Neural progenitor cell (in vitro differentiated cells): ENCODE data around the gene VAV2. TPM values are rescaled to one million over a fixed set of nuclear protein-coding genes. Genes with fewer than 3 reads are reported as not detected.

Experiments used
- DNase-seq: peaks from one replicate; pipeline ENCODE4 v3.0.0-alpha.2; 2016; ENCODE audit warnings: low spot score
- H2AFZ ChIP-seq: fragments of 200-600 bp; sonication (generic); replicated peaks from 2 replicates; pipeline ENCODE4 v1.6.1; 2016; ENCODE audit warnings: antibody characterized with exemption
- H3F3A ChIP-seq: fragments of 200-600 bp; sonication (generic); 2 replicates; pipeline ENCODE4 v1.6.1; 2016; ENCODE audit warnings: antibody characterized with exemption, low read depth
- H3K27ac ChIP-seq: fragments of 200-600 bp; sonication (generic); 2 replicates; pipeline ENCODE4 v1.5.1; 2016; ENCODE audit warnings: mild to moderate bottlenecking
- H3K27me3 ChIP-seq: fragments of 200-600 bp; sonication (generic); 2 replicates; pipeline ENCODE4 v1.6.1; 2016; ENCODE audit warnings: mild to moderate bottlenecking, moderate library complexity
- H3K36me3 ChIP-seq: fragments of 200-600 bp; sonication (generic); 2 replicates; pipeline ENCODE4 v1.5.1; 2016
- H3K4me1 ChIP-seq: fragments of 200-600 bp; sonication (generic); 2 replicates; pipeline ENCODE4 v1.6.1; 2016; ENCODE audit warnings: mixed run types
- H3K4me2 ChIP-seq: fragments of 200-600 bp; sonication (generic); 2 replicates; pipeline ENCODE4 v1.6.1; 2016
- H3K4me3 ChIP-seq: fragments of 200-600 bp; sonication (generic); 2 replicates; pipeline ENCODE4 v1.5.1; 2016
- H3K79me2 ChIP-seq: fragments of 200-600 bp; sonication (generic); 2 replicates; pipeline ENCODE4 v1.6.1; 2016; ENCODE audit warnings: low read depth
- H3K9ac ChIP-seq: fragments of 200-600 bp; sonication (generic); 2 replicates; pipeline ENCODE4 v1.6.1; 2016
- H3K9me3 ChIP-seq: fragments of 200-600 bp; sonication (generic); 2 replicates; pipeline ENCODE4 v1.5.1; 2016; ENCODE audit warnings: low read depth
- H4K20me1 ChIP-seq: fragments of 200-600 bp; sonication (generic); 2 replicates; pipeline ENCODE4 v1.6.1; 2016; ENCODE audit warnings: low read depth
- H3K27ac Mint-ChIP-seq: 3 replicates; pipeline ENCODE4 v1.8.0; 2021; ENCODE audit warnings: mixed read lengths
- H3K27me3 Mint-ChIP-seq: 2 replicates; pipeline ENCODE4 v1.8.0; 2022; ENCODE audit warnings: low read depth, mild to moderate bottlenecking, inconsistent platforms, moderate library complexity, mixed read lengths; ENCODE audit not compliant: insufficient read depth
- H3K36me3 Mint-ChIP-seq: 3 replicates; pipeline ENCODE4 v1.8.0; 2021; ENCODE audit warnings: mixed read lengths
- H3K4me1 Mint-ChIP-seq: 3 replicates; pipeline ENCODE4 v1.8.0; 2021; ENCODE audit warnings: mixed read lengths
- H3K4me3 Mint-ChIP-seq: 3 replicates; pipeline ENCODE4 v1.8.0; 2021; ENCODE audit warnings: mild to moderate bottlenecking, moderate library complexity, mixed read lengths
- H3K9me3 Mint-ChIP-seq: 3 replicates; pipeline ENCODE4 v1.8.0; 2020; ENCODE audit warnings: mixed read lengths
- EZH2 ChIP-seq: fragments of 200-600 bp; sonication (generic); IDR thresholded peaks from 2 replicates; pipeline ENCODE4 v1.6.1; 2017; ENCODE audit warnings: antibody characterized with exemption, mild to moderate bottlenecking, moderate library complexity
- EZH2phosphoT487 ChIP-seq: fragments of 200-600 bp; sonication (generic); IDR thresholded peaks from 2 replicates; pipeline ENCODE4 v1.6.1; 2017; ENCODE audit warnings: antibody characterized with exemption
- total RNA-seq: library from RNA; depleted of rRNA; stranded (reverse); fragments of >200 nt; gene quantifications from 2 replicates; pipeline ENCODE4 v1.2.3, GENCODE V29; 2015; ENCODE audit warnings: low replicate concordance
- TF ChIP-seq, protein P1 (sequence below): fragments of 200-600 bp; sonication (generic); IDR thresholded peaks from 2 replicates; pipeline ENCODE4 v1.5.1; 2017; ENCODE audit warnings: antibody characterized with exemption, mild to moderate bottlenecking

VAV2 gene
- total RNA-seq, 1 donor from 2014 or later = 12.9 TPM

DNA sequence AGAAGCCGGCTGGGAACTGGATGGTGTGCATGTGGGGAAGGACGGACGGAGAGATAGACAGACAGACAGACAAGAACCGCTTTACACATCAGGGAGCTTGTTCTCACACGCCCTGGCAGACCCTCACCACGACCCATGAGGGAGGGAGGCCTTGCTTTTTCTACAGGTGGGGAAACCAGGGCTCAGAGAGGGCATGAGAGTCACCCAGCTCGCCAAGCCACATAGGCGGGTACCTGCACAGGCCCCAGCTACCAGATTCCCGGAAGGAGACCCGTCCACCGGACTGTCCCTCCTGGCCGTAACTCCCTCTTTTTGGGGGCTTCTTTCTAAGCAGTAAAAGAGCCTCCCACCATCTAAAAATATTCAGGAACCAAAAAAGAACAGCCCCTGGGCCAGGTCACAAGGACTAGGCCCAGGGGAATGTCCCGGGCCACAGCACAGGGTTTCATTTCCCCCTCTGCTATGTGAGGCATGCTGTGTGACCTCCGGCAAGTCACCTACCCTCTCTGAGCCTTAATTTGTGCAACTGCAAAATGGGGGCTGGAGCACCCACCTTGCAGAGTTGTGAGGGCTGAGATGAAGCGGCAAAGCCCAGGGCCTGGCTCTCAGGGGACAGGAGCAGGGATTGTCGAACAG is 169.6 kb downstream of the VAV2 start:
- peaks cover 2% of the 10 kb centered on the region for H3K9me3 Mint-ChIP-seq
- Histone ChIP-seq H2AFZ (no peak overlapping the region), H3K4me1 (peaks cover 51% of the 10 kb centered on the region), H3K9ac (no peak overlapping the region), H3K9me3 (no peaks in the 10 kb centered on the region), H3K27ac (no peak overlapping the region), H3K4me2 (peak overlapping the region; percentile 35), H3F3A (peaks cover 16% of the 10 kb centered on the region), H3K27me3 (no peaks in the 10 kb centered on the region), H3K36me3 (no peaks in the 10 kb centered on the region), H3K79me2 (no peaks in the 10 kb centered on the region), H4K20me1 (peaks cover 64% of the 10 kb centered on the region), H3K4me3 (no peak overlapping the region)
- peaks cover 10% of the 10 kb centered on the region for H3K36me3 Mint-ChIP-seq
- H3K4me3 Mint-ChIP-seq = peak overlapping the region; percentile 13
- H3K4me1 Mint-ChIP-seq = peaks cover 53% of the 10 kb centered on the region
- no peak for TF ChIP-seq EZH2phosphoT487
- TF ChIP-seq, protein P1, sequence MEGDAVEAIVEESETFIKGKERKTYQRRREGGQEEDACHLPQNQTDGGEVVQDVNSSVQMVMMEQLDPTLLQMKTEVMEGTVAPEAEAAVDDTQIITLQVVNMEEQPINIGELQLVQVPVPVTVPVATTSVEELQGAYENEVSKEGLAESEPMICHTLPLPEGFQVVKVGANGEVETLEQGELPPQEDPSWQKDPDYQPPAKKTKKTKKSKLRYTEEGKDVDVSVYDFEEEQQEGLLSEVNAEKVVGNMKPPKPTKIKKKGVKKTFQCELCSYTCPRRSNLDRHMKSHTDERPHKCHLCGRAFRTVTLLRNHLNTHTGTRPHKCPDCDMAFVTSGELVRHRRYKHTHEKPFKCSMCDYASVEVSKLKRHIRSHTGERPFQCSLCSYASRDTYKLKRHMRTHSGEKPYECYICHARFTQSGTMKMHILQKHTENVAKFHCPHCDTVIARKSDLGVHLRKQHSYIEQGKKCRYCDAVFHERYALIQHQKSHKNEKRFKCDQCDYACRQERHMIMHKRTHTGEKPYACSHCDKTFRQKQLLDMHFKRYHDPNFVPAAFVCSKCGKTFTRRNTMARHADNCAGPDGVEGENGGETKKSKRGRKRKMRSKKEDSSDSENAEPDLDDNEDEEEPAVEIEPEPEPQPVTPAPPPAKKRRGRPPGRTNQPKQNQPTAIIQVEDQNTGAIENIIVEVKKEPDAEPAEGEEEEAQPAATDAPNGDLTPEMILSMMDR = no peak
- TF ChIP-seq EZH2 = no peak
- peaks cover 5% of the 10 kb centered on the region for H3K27me3 Mint-ChIP-seq
- no peak for DNase-seq
- H3K27ac Mint-ChIP-seq = peak overlapping the region; percentile 84

DNA sequence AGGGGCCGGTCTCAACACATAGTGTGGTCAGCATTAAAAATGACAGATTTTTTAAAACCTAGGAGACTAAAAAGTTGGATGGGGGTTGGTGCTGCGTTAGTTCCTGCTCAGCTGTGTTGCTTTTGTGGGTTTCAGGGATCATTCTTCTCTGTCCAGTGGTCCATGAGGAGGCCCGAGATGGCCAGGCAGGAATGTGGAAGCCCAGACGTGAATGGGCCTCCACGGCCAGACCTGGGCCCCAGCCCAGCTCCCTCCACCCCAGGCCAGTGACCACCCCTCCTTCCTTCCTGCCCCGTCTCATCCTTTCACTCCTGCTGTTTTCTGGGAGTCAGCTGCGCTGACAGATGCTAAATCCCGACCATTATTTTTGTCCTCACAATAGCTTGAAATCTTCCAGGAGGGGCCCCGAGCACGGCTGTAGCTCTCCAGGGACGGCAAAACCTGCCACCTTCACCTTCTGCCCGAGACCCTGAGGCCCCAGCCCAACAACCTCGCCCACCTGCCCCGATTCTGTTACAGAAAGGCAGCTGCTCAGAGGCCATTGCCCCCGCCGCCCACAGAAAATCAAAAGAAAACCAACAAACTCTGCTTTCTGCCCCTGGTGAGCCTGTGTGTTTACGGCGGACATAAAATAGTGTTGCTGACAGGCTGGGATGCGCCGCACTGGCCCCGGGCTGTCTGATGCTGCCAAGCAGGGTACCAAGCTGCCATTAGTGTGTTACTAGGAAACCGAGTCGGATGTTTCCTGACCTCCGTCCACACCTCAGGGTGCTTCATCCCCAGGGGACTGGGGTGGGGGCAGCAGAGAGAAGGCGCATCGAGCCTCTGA is 170.3 kb downstream of the VAV2 start:
- Histone ChIP-seq H3K9ac (peak overlapping the region; percentile 16), H2AFZ (no peak overlapping the region), H3K4me1 (peaks cover 50% of the 10 kb centered on the region), H3K27me3 (no peaks in the 10 kb centered on the region), H3K27ac (no peak overlapping the region), H4K20me1 (peaks cover 63% of the 10 kb centered on the region), H3K36me3 (no peaks in the 10 kb centered on the region), H3K4me2 (peak overlapping the region; percentile 35), H3K79me2 (no peaks in the 10 kb centered on the region), H3K9me3 (no peaks in the 10 kb centered on the region), H3F3A (peaks cover 16% of the 10 kb centered on the region), H3K4me3 (no peak overlapping the region)
- Mint-ChIP-seq H3K27me3 (peaks cover 5% of the 10 kb centered on the region), H3K27ac (peak overlapping the region; percentile 84), H3K4me1 (peaks cover 52% of the 10 kb centered on the region), H3K9me3 (peaks cover 2% of the 10 kb centered on the region), H3K36me3 (peaks cover 11% of the 10 kb centered on the region), H3K4me3 (peak overlapping the region; percentile 13)
- TF ChIP-seq, protein P1 = no peak
- TF ChIP-seq EZH2phosphoT487 = no peak
- TF ChIP-seq EZH2 = no peak
- DNase-seq = peak; percentile 26

DNA sequence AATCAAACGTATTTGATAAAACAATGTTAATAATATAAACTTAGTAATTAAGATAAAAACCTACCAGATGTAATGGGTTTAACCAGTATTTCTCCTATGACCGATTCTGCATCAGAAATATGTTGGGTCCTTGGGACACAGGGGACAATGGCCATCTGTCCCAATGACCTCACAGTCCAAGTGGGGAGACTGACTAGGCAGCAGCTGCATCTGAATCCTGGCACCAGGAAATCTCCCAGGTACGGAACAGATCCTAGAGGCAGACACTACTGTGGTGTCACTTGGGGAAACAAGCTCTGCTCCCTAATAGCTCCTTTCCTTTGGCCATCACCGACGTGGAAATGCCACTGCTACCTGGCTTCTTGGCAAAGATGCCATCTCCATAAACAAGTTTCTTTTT is 172.2 kb downstream of the VAV2 start:
- H3F3A ChIP-seq = peaks cover 16% of the 10 kb centered on the region
- H3K27me3 Mint-ChIP-seq = peaks cover 5% of the 10 kb centered on the region
- H3K79me2 ChIP-seq = no peaks in the 10 kb centered on the region

More for the DNA sequence above, 172.2 kb downstream of the VAV2 start:
- peaks cover 44% of the 10 kb centered on the region for H4K20me1 ChIP-seq
- no peak overlapping the region for H3K4me2 ChIP-seq
- peaks cover 31% of the 10 kb centered on the region for H3K4me1 ChIP-seq
- no peak overlapping the region for H3K9ac ChIP-seq
- H3K36me3 ChIP-seq = no peaks in the 10 kb centered on the region
- Mint-ChIP-seq H3K27ac (no peak overlapping the region), H3K4me3 (no peak overlapping the region), H3K36me3 (peaks cover 11% of the 10 kb centered on the region), H3K4me1 (peaks cover 39% of the 10 kb centered on the region), H3K9me3 (peaks cover 2% of the 10 kb centered on the region)
- no peak overlapping the region for H3K27ac ChIP-seq
- no peak overlapping the region for H3K4me3 ChIP-seq
- TF ChIP-seq, protein P1 = no peak
- TF ChIP-seq EZH2phosphoT487 (no peak), EZH2 (no peak)
- no peaks in the 10 kb centered on the region for H3K27me3 ChIP-seq
- H2AFZ ChIP-seq = no peak overlapping the region
- no peak for DNase-seq
- H3K9me3 ChIP-seq = no peaks in the 10 kb centered on the region
